Raji (cell line): ENCODE measurements around the gene SLFN12L.

Source experiments
- POLR2A ChIP-seq: IDR thresholded peaks from 2 replicates; pipeline ENCODE4 v1.6.1; 2011; ENCODE audit warnings: low read depth, low read length, control low read depth; ENCODE audit not compliant: insufficient read depth

The SLFN12L gene

GRCh38 chr17:35476283-35476820 lies 61.1 kb downstream of the SLFN12L start:
- no peak for TF ChIP-seq POLR2A

- no peak for TF ChIP-seq POLR2A
Measured at GRCh38 chr17:35468475-35468874, 69.0 kb downstream of the SLFN12L start.

- TF ChIP-seq POLR2A = no peak
Measured at GRCh38 chr17:35467824-35468223, 69.7 kb downstream of the SLFN12L start.

GRCh38 chr17:35460354-35460851 lies 77.1 kb downstream of the SLFN12L start:
- no peak for TF ChIP-seq POLR2A

GRCh38 chr17:35453171-35453570 lies 84.3 kb downstream of the SLFN12L start:
- no peak for TF ChIP-seq POLR2A

GRCh38 chr17:35449371-35449931 lies 88.0 kb downstream of the SLFN12L start:
- no peak for TF ChIP-seq POLR2A

GRCh38 chr17:35448899-35449227 lies 88.6 kb downstream of the SLFN12L start:
- TF ChIP-seq POLR2A = no peak

- no peak for TF ChIP-seq POLR2A
Measured at GRCh38 chr17:35448214-35448898, 89.1 kb downstream of the SLFN12L start, which contains the start of gene SLFN13. Gene SLFN13 (minus strand): TSS chr17:35448766. CDS start chr17:35445680, 3,086 bp downstream.

- no peak for TF ChIP-seq POLR2A
Measured at GRCh38 chr17:35447499-35447898, 90.0 kb downstream of the SLFN12L start.

- TF ChIP-seq POLR2A = no peak
Measured at GRCh38 chr17:35438433-35438832, 99.0 kb downstream of the SLFN12L start.

GRCh38 chr17:35433075-35433894 lies 104.2 kb downstream of the SLFN12L start:
- no peak for TF ChIP-seq POLR2A

- TF ChIP-seq POLR2A = no peak
Measured at GRCh38 chr17:35432176-35433074, 105.1 kb downstream of the SLFN12L start, which contains the start of gene SLFN12. Gene SLFN12 (minus strand): TSS chr17:35432500. CDS start chr17:35423028, 9,472 bp downstream.

- no peak for TF ChIP-seq POLR2A
Measured at GRCh38 chr17:35429702-35430101, 107.8 kb downstream of the SLFN12L start.

- no peak for TF ChIP-seq POLR2A
Measured at GRCh38 chr17:35428229-35428628, 109.2 kb downstream of the SLFN12L start.
